ENCODE data around the gene EFCAB5.
A peak's percentile ranks its signal among the peaks of the same experiment; 100 is the strongest.
"Not testable (repeated sequence)": the region's sequence is repeated elsewhere in the genome, so short reads cannot be mapped to it uniquely, and the experiment has no call there.

The EFCAB5 gene

GRCh38 chr17:29941334-29941733 is at the start of gene EFCAB5:
TSS of gene EFCAB5 (plus strand) at chr17:29941634. CDS start at chr17:29941797, 163 bp downstream.
- no peak for FAIRE-seq

- FAIRE-seq, result no peak
These were observed 49.2 kb upstream of the EFCAB5 start for GRCh38 chr17:29892201-29892600.

- FAIRE-seq, result not testable (repeated sequence)
These were observed 44.3 kb upstream of the EFCAB5 start for GRCh38 chr17:29897136-29897535.

GRCh38 chr17:29903471-29903870 is 38.0 kb upstream of the EFCAB5 start:
- no peak for FAIRE-seq

- no peak for FAIRE-seq
These were observed 36.2 kb upstream of the EFCAB5 start for GRCh38 chr17:29905086-29905878.

GRCh38 chr17:29905879-29906167 is 35.6 kb upstream of the EFCAB5 start:
- no peak for FAIRE-seq

- no peak for FAIRE-seq
These were observed 34.5 kb upstream of the EFCAB5 start for GRCh38 chr17:29906969-29907368.

- no peak for FAIRE-seq
These were observed 32.0 kb upstream of the EFCAB5 start for GRCh38 chr17:29909236-29910003.

- FAIRE-seq, result no peak
These were observed 29.7 kb upstream of the EFCAB5 start for GRCh38 chr17:29911641-29912177.

GRCh38 chr17:29914819-29915537 is 26.5 kb upstream of the EFCAB5 start:
- peak; percentile 58 for FAIRE-seq

- no peak for FAIRE-seq
These were observed 23.4 kb upstream of the EFCAB5 start for GRCh38 chr17:29918016-29918415.

GRCh38 chr17:29918922-29919856 is 22.2 kb upstream of the EFCAB5 start:
- no peak for FAIRE-seq

- no peak for FAIRE-seq
These were observed 16.6 kb upstream of the EFCAB5 start for GRCh38 chr17:29924786-29925185.

GRCh38 chr17:29927546-29927945 is 13.9 kb upstream of the EFCAB5 start:
- no peak for FAIRE-seq

GRCh38 chr17:29929006-29929532 is 12.4 kb upstream of the EFCAB5 start:
- FAIRE-seq, result no peak

- no peak for FAIRE-seq
These were observed 11.7 kb upstream of the EFCAB5 start, which contains the start of gene SSH2 for GRCh38 chr17:29929533-29930408. TSS of gene SSH2 (minus strand) at chr17:29930228. CDS start at chr17:29930000, 228 bp downstream.

GRCh38 chr17:29930409-29931010 is 10.9 kb upstream of the EFCAB5 start:
- no peak for FAIRE-seq

GRCh38 chr17:29931231-29931932 is 10.1 kb upstream of the EFCAB5 start:
- FAIRE-seq, result peak; percentile 86

- peak; percentile 58 for FAIRE-seq
These were observed 8.1 kb upstream of the EFCAB5 start for GRCh38 chr17:29933379-29933778.

- not testable (repeated sequence) for FAIRE-seq
These were observed 5.5 kb upstream of the EFCAB5 start for GRCh38 chr17:29935909-29936308.

All from TTC549 (cell line).